OCI-LY7 (cell line): ENCODE measurements around the gene GALNT5. TPM values are rescaled to one million over a fixed set of nuclear protein-coding genes. Genes with fewer than 3 reads are reported as not detected.
A peak's percentile ranks its signal among the peaks of the same experiment; 100 is the strongest.

Source experiments
- BruUV-seq: library from RNA; stranded (reverse); fragments of 400-500 nt; replicated peaks from 2 replicates; lab custom pipeline; 2021; lab: Mats Ljungman, UMichigan
- CTCF ChIA-PET: fragments of 300-600 bp; sonication (Branson Sonifier 250); formaldehyde crosslinking; loops from one replicate; lab custom pipeline; 2022; ENCODE audit warnings: antibody characterized with exemption; ENCODE audit not compliant: unreplicated experiment; lab: Charles Lee
- POLR2A ChIA-PET: fragments of 300-600 bp; sonication (Branson Sonifier 250); formaldehyde crosslinking; loops from one replicate; lab custom pipeline; 2022; ENCODE audit warnings: antibody characterized with exemption; lab: Charles Lee
- DNase-seq: peaks from one replicate; pipeline ENCODE4 v3.0.0-alpha.2; 2015; ENCODE audit warnings: low spot score
- H2AFZ ChIP-seq: fragments of 200-600 bp; sonication (generic), shearing (Covaris generic); 2 replicates; pipeline ENCODE4 v1.6.1; 2014; ENCODE audit warnings: mild to moderate bottlenecking, antibody characterized with exemption, low read length, moderate library complexity
- H3K27ac ChIP-seq: fragments of 200-600 bp; sonication (generic); 2 replicates; pipeline ENCODE4 v1.5.1; 2014; ENCODE audit warnings: mixed run types, low read depth, mild to moderate bottlenecking, moderate library complexity, low read length, inconsistent platforms; ENCODE audit not compliant: poor library complexity, severe bottlenecking
- H3K36me3 ChIP-seq: fragments of 200-600 bp; sonication (generic); 2 replicates; pipeline ENCODE4 v1.6.1; 2014; ENCODE audit warnings: mild to moderate bottlenecking, antibody characterized with exemption, low read length, moderate library complexity, mixed read lengths; ENCODE audit not compliant: insufficient read depth
- H3K4me1 ChIP-seq: fragments of 200-600 bp; sonication (generic); 2 replicates; pipeline ENCODE4 v1.5.1; 2014; ENCODE audit warnings: mild to moderate bottlenecking, low read length; ENCODE audit not compliant: insufficient read depth, poor library complexity, severe bottlenecking
- H3K4me2 ChIP-seq: fragments of 200-600 bp; sonication (generic); 2 replicates; pipeline ENCODE4 v1.6.1; 2014; ENCODE audit warnings: mild to moderate bottlenecking, low read length
- H3K4me3 ChIP-seq: fragments of 200-600 bp; sonication (generic); 2 replicates; pipeline ENCODE4 v1.5.1; 2014; ENCODE audit warnings: mild to moderate bottlenecking, low read depth, low read length; ENCODE audit not compliant: poor library complexity, severe bottlenecking
- H3K79me2 ChIP-seq: fragments of 200-600 bp; sonication (generic); 2 replicates; pipeline ENCODE4 v1.6.1; 2016; ENCODE audit warnings: low read depth, mild to moderate bottlenecking, low read length, moderate library complexity, mixed read lengths; ENCODE audit not compliant: insufficient read depth
- H3K9me2 ChIP-seq: fragments of 200-600 bp; sonication (generic); 2 replicates; pipeline ENCODE4 v1.6.1; 2016; ENCODE audit warnings: mild to moderate bottlenecking, low read length, mixed read lengths; ENCODE audit not compliant: insufficient read depth
- H3K9me3 ChIP-seq: fragments of 200-600 bp; sonication (generic); 2 replicates; pipeline ENCODE4 v1.6.1; 2014; ENCODE audit warnings: mild to moderate bottlenecking, mixed run types, low read length, mixed read lengths
- H4K20me1 ChIP-seq: fragments of 200-600 bp; sonication (generic); 2 replicates; pipeline ENCODE4 v1.6.1; 2014; ENCODE audit warnings: mild to moderate bottlenecking, antibody characterized with exemption, low read length, moderate library complexity, mixed read lengths; ENCODE audit not compliant: insufficient read depth
- EZH2phosphoT487 ChIP-seq: fragments of 200-600 bp; sonication (generic); IDR thresholded peaks from 2 replicates; pipeline ENCODE4 v1.6.1; 2018; ENCODE audit warnings: low read depth, borderline replicate concordance, mild to moderate bottlenecking, mixed run types, antibody characterized with exemption, low read length, moderate library complexity, mixed read lengths
- intact Hi-C: fragments of 100-400 bp; cut with micrococcal nuclease; formaldehyde crosslinking; loops from one replicate; pipeline ENCODE4 v1.10.0; 2022; ENCODE audit not compliant: unreplicated experiment
- total RNA-seq, 2 experiments: library from RNA; depleted of rRNA in 1 of 2; stranded (reverse); fragments of >200 nt in 1 of 2; shearing (Covaris generic) in 1 of 2; gene quantifications; 2 replicates each; pipeline ENCODE4 v1.2.3, GENCODE V29; 2014 to 2022
- TF ChIP-seq, protein P1 (sequence below): fragments of 200-600 bp; sonication (generic); conservative IDR thresholded peaks from 2 replicates; pipeline ENCODE4 v1.5.1; 2014; ENCODE audit warnings: mild to moderate bottlenecking, antibody characterized with exemption, low read length, moderate library complexity, mixed read lengths

Gene GALNT5
- total RNA-seq, 2 experiments from 2014 or later, result not detected

DNA sequence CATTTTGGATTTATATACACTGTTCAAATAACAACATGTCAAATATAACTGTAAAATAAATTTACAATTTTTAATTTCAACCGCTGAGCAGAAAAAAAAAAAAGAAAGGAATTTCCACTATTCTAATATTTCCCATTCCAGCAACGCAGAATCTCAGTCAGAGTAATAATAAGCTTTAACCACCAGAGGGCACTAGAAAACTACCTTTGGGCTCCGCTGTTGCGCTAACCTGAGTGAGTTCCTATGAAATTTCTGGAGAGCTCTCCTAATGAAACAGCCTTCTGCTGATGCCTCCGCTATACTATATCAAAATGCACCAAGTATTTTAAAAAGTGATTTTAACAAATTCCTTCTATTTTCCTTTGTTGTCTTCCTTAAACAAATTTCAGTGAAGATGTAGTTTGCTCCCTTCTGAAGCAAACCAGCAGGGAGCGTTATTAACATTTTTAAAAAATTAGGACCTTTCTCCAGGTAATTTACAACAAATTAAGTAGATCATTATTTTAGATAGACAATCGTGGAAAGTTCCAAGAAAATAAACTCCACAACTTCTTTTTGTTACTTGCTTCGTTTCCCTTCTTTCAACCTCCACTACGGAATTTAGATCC lies 45.1 kb downstream of the GALNT5 start:
- Histone ChIP-seq H3K4me2 (no peak overlapping the region), H4K20me1 (no peaks in the 10 kb centered on the region), H3K9me2 (no peaks in the 10 kb centered on the region), H3K4me1 (no peaks in the 10 kb centered on the region), H2AFZ (no peak overlapping the region), H3K79me2 (no peaks in the 10 kb centered on the region), H3K9me3 (no peaks in the 10 kb centered on the region), H3K36me3 (no peaks in the 10 kb centered on the region), H3K27ac (no peak overlapping the region), H3K4me3 (no peak overlapping the region)
- DNase-seq, result peak; percentile 67
- ChIA-PET POLR2A (interaction anchor here (0.6 to 1.1 kb wide), 6 partner anchors 9 to 868 kb away, joined by 3 to 4 read pairs (median 3); no protein-coding TSS in a partner anchor), CTCF (interaction anchor here (0.5 to 1.6 kb wide), 4 partner anchors 25 to 801 kb away, joined by 3 to 9 read pairs (median 3); no protein-coding TSS in a partner anchor)
- TF ChIP-seq, protein P1, sequence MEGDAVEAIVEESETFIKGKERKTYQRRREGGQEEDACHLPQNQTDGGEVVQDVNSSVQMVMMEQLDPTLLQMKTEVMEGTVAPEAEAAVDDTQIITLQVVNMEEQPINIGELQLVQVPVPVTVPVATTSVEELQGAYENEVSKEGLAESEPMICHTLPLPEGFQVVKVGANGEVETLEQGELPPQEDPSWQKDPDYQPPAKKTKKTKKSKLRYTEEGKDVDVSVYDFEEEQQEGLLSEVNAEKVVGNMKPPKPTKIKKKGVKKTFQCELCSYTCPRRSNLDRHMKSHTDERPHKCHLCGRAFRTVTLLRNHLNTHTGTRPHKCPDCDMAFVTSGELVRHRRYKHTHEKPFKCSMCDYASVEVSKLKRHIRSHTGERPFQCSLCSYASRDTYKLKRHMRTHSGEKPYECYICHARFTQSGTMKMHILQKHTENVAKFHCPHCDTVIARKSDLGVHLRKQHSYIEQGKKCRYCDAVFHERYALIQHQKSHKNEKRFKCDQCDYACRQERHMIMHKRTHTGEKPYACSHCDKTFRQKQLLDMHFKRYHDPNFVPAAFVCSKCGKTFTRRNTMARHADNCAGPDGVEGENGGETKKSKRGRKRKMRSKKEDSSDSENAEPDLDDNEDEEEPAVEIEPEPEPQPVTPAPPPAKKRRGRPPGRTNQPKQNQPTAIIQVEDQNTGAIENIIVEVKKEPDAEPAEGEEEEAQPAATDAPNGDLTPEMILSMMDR, result peak; percentile 98
- no peak for TF ChIP-seq EZH2phosphoT487
- intact Hi-C loops, result loop anchor here (5.0 kb wide), 3 partner anchors 190 to 705 kb away; no protein-coding TSS in a partner anchor
- no TSS peak for BruUV-seq

DNA sequence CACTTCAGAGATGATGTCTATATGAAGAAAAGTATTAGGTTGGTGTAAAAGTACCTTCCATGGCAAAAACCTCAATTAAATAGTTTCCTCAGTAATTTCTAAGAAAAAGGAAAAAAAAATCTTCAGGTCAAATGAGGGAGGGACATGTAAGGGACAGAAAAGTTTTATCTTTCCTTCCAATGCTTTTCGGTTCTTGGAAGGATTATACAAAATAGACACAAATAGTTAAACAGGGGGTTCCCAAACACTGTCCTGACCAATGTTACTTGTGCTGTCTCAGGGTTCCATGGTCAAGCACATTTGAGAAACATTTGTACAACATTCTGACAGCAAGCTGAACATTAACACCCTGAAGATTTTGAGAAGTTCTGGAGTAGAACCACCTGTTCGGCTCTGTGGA lies 46.1 kb downstream of the GALNT5 start:
- Histone ChIP-seq H3K4me2 (no peak overlapping the region), H2AFZ (no peak overlapping the region), H3K79me2 (no peaks in the 10 kb centered on the region), H3K4me1 (no peaks in the 10 kb centered on the region), H3K27ac (no peak overlapping the region), H4K20me1 (no peaks in the 10 kb centered on the region), H3K9me3 (no peaks in the 10 kb centered on the region), H3K4me3 (no peak overlapping the region), H3K36me3 (no peaks in the 10 kb centered on the region), H3K9me2 (no peaks in the 10 kb centered on the region)
- BruUV-seq, result no TSS peak
- ChIA-PET CTCF (no interaction called here), POLR2A (no interaction called here)
- intact Hi-C loops, result loop anchor here (5.0 kb wide), 3 partner anchors 189 to 704 kb away; no protein-coding TSS in a partner anchor
- TF ChIP-seq, protein P1, result no peak
- TF ChIP-seq EZH2phosphoT487, result no peak
- DNase-seq, result no peak
